Hepatocyte (in vitro differentiated cells): ENCODE data around the gene STAP2. TPM values are rescaled to one million over a fixed set of nuclear protein-coding genes. Genes with fewer than 3 reads are reported as not detected.

Source experiments
- DNase-seq: peaks from one replicate; pipeline ENCODE4 v3.0.0-alpha.2; 2016; ENCODE audit warnings: low spot score
- H2AFZ ChIP-seq: fragments of 200-600 bp; sonication (generic); 2 replicates; pipeline ENCODE4 v1.6.0; 2016; ENCODE audit warnings: antibody characterized with exemption, mild to moderate bottlenecking
- H3K27ac ChIP-seq: fragments of 200-600 bp; sonication (generic); 2 replicates; pipeline ENCODE4 v1.5.1; 2016; ENCODE audit warnings: mild to moderate bottlenecking
- H3K27me3 ChIP-seq: fragments of 200-600 bp; sonication (generic); 2 replicates; pipeline ENCODE4 v1.6.1; 2016
- H3K36me3 ChIP-seq: fragments of 200-600 bp; sonication (generic); replicated peaks from 2 replicates; pipeline ENCODE4 v1.5.1; 2016; ENCODE audit warnings: low read depth; ENCODE audit not compliant: insufficient read depth
- H3K4me1 ChIP-seq: fragments of 200-600 bp; sonication (generic); 2 replicates; pipeline ENCODE4 v1.5.1; 2016; ENCODE audit warnings: mild to moderate bottlenecking, moderate library complexity; ENCODE audit not compliant: insufficient read depth
- H3K4me2 ChIP-seq: fragments of 200-600 bp; sonication (generic); 2 replicates; pipeline ENCODE4 v1.6.0; 2016
- H3K4me3 ChIP-seq: fragments of 200-600 bp; sonication (generic); 2 replicates; pipeline ENCODE4 v1.5.1; 2016; ENCODE audit warnings: mild to moderate bottlenecking
- H3K79me2 ChIP-seq: fragments of 200-600 bp; sonication (generic); 2 replicates; pipeline ENCODE4 v1.6.0; 2017; ENCODE audit warnings: mild to moderate bottlenecking
- H3K9me2 ChIP-seq: fragments of 200-600 bp; sonication (generic); replicated peaks from 2 replicates; pipeline ENCODE4 v1.6.0; 2017; ENCODE audit warnings: mild to moderate bottlenecking; ENCODE audit not compliant: insufficient read depth
- H3K9me3 ChIP-seq: fragments of 200-600 bp; sonication (generic); 2 replicates; pipeline ENCODE4 v1.5.1; 2016; ENCODE audit warnings: low read depth, mild to moderate bottlenecking
- H4K20me1 ChIP-seq: fragments of 200-600 bp; sonication (generic); 2 replicates; pipeline ENCODE4 v1.6.0; 2016; ENCODE audit warnings: mild to moderate bottlenecking; ENCODE audit not compliant: insufficient read depth, poor library complexity, severe bottlenecking
- CTCF ChIP-seq: fragments of 200-600 bp; sonication (generic); IDR thresholded peaks from 2 replicates; pipeline ENCODE4 v1.5.1; 2016; ENCODE audit warnings: antibody characterized with exemption, mild to moderate bottlenecking; ENCODE audit not compliant: poor library complexity
- EZH2 ChIP-seq: fragments of 200-600 bp; sonication (generic); IDR thresholded peaks from 2 replicates; pipeline ENCODE4 v1.6.1; 2016; ENCODE audit warnings: antibody characterized with exemption, mild to moderate bottlenecking, borderline replicate concordance
- EZH2phosphoT487 ChIP-seq: fragments of 200-600 bp; sonication (generic); IDR thresholded peaks from one replicate; pipeline ENCODE4 v1.6.1; 2018; ENCODE audit warnings: antibody characterized with exemption, mild to moderate bottlenecking, low read depth, moderate library complexity; ENCODE audit not compliant: unreplicated experiment, severe bottlenecking
- WGBS: methylation state at CpG from one replicate; pipeline ENCODE4 v1.1.6; 2016; ENCODE audit warnings: low lambda C conversion rate; ENCODE audit errors: missing lambda C conversion rate; 5-methylcytosine and 5-hydroxymethylcytosine counted together
- polyA plus RNA-seq: library from polyadenylated mRNA; unstranded; fragments of >200 nt; fragmentation: Nextera tagmentation; extraction: Ambion mirVana; gene quantifications from 2 replicates; pipeline ENCODE4 v1.2.1, GENCODE V29; 2016
- total RNA-seq: library from RNA; depleted of rRNA; stranded (reverse); fragments of >200 nt; gene quantifications from 2 replicates; pipeline ENCODE4 v1.2.3, GENCODE V29; 2014

Gene STAP2
- total and polyA plus RNA-seq, 2 experiments from 2014 or later: 28.1 to 34.4 TPM

- Histone ChIP-seq H3K9me2 (no peaks in the 10 kb centered on the region), H3K4me2 (peak overlapping the region; percentile 88), H3K36me3 (no peaks in the 10 kb centered on the region), H2AFZ (no peak overlapping the region), H3K27me3 (no peaks in the 10 kb centered on the region), H4K20me1 (no peaks in the 10 kb centered on the region), H3K79me2 (no peaks in the 10 kb centered on the region), H3K27ac (no peak overlapping the region), H3K9me3 (no peaks in the 10 kb centered on the region), H3K4me3 (no peak overlapping the region), H3K4me1 (peaks cover 12% of the 10 kb centered on the region)
- WGBS: 69% methylated on average over 13 of the region's 13 CpGs
- no peak for DNase-seq
- TF ChIP-seq EZH2phosphoT487: no peak
- TF ChIP-seq CTCF: no peak
- no peak for TF ChIP-seq EZH2
These were observed 12.3 kb downstream of the STAP2 start for GRCh38 chr19:4326215-4326836.

GRCh38 chr19:4324228-4324627 lies 14.4 kb downstream of the STAP2 start:
- no peaks in the 10 kb centered on the region for H3K36me3 ChIP-seq
- H3K4me3 ChIP-seq: no peak overlapping the region
- no peak overlapping the region for H3K27ac ChIP-seq
- H3K79me2 ChIP-seq: no peaks in the 10 kb centered on the region
- H3K9me2 ChIP-seq: no peaks in the 10 kb centered on the region
- no peak for TF ChIP-seq EZH2
- no peak for DNase-seq
- peaks cover 12% of the 10 kb centered on the region for H3K4me1 ChIP-seq
- no peaks in the 10 kb centered on the region for H4K20me1 ChIP-seq
- no peaks in the 10 kb centered on the region for H3K27me3 ChIP-seq
- H3K9me3 ChIP-seq: no peaks in the 10 kb centered on the region
- WGBS: 95% methylated on average over 12 of the region's 12 CpGs
- no peak overlapping the region for H2AFZ ChIP-seq
- no peak overlapping the region for H3K4me2 ChIP-seq

GRCh38 chr19:4323692-4324091 lies 14.9 kb downstream of the STAP2 start:
- no peaks in the 10 kb centered on the region for H3K27me3 ChIP-seq
- H4K20me1 ChIP-seq: no peaks in the 10 kb centered on the region
- TF ChIP-seq EZH2: no peak
- no peak for TF ChIP-seq CTCF
- TF ChIP-seq EZH2phosphoT487: no peak
- no peaks in the 10 kb centered on the region for H3K9me2 ChIP-seq
- H3K79me2 ChIP-seq: no peaks in the 10 kb centered on the region
- 93% methylated on average over 9 of the region's 9 CpGs for WGBS
- H3K36me3 ChIP-seq: no peaks in the 10 kb centered on the region
- H3K4me3 ChIP-seq: no peak overlapping the region
- peaks cover 10% of the 10 kb centered on the region for H3K4me1 ChIP-seq
- no peak for DNase-seq
- no peak overlapping the region for H3K4me2 ChIP-seq
- no peaks in the 10 kb centered on the region for H3K9me3 ChIP-seq
- H2AFZ ChIP-seq: no peak overlapping the region
- no peak overlapping the region for H3K27ac ChIP-seq

- no peak for DNase-seq
- Histone ChIP-seq H3K4me3 (no peak overlapping the region), H4K20me1 (no peaks in the 10 kb centered on the region), H3K79me2 (no peaks in the 10 kb centered on the region), H2AFZ (no peak overlapping the region), H3K36me3 (no peaks in the 10 kb centered on the region), H3K4me1 (peaks cover 8% of the 10 kb centered on the region), H3K27me3 (no peaks in the 10 kb centered on the region), H3K4me2 (no peak overlapping the region), H3K9me2 (no peaks in the 10 kb centered on the region), H3K9me3 (no peaks in the 10 kb centered on the region), H3K27ac (no peak overlapping the region)
- no peak for TF ChIP-seq EZH2
- TF ChIP-seq CTCF: no peak
- TF ChIP-seq EZH2phosphoT487: no peak
- WGBS: 93% methylated on average over 32 of the region's 37 CpGs
These were observed 15.5 kb downstream of the STAP2 start for GRCh38 chr19:4322942-4323665.
